Measurements from ENCODE around the gene ACADVL.

DNA sequence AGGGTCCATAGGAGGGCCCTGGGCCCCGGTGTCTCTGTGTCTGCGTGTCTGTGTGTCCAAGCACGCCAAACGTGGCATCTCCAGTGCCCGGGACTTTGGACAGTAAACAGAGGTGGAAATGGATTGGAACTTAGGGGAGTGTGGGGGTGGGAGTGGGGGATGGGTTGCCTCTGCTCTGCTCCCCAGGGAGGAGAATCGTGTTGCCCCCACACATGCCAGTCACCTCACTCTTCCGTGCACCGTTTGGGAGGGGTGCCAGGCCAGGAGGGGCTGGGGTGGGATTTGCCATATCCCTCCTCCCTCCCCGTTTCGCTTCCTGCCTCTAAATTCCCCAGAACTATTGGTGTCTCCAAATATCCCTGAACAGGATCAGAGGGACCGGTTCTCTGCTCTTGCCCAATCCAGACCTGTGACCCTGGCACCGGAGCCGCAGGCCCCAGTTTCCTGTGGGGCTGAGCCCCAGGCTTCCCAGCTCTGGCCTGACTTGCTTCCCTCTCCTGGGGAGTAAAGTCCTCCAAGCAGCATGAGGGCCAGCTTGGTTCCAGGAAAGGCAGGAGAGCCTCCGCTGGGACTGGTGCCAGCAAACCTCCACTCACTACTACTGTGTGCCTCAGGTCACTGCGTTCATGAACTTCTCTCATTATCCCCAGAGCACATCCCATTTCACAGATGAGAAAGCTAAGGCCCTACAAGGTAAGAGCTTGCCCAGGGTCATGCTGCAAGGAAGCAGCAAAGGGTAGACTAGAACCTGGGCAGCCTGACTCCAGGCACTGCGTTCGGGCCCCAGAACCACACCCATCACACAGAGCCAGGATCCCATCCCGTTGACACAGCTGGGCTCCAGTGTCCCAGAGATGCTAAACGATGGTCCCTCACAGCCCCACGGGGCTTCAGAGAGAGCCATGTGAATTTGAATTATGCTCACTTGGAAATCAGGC is 40.2 kb upstream of the ACADVL start, which contains the start of gene ASGR1:
- TF ChIP-seq GATA2 (IDR thresholded peaks at IDR 0.05; ENCODE audit: low read depth, low read length) = no peak
- no peak for TF ChIP-seq GATA3 (IDR thresholded peaks at IDR 0.05; ENCODE audit: low read depth, low read length)

Measured in SH-SY5Y (cell line).